Posterior cingulate gyrus (tissue), 11 donors: Measurements from ENCODE around the gene CACNA1E.
A peak's percentile ranks its signal among the peaks of the same experiment; 100 is the strongest.

Experiments used
- DNase-seq, 10 donors: peaks; one replicate each; pipeline versions ENCODE4 v3.0.0 to v3.0.0-alpha.2; 2020 to 2021; ENCODE audit warnings: mixed read lengths in 3 of 10
- intact Hi-C: fragments of 100-400 bp; cut with DNase I; formaldehyde crosslinking; loops from one replicate; pipeline ENCODE4 v1.15.1; 2023

Gene CACNA1E

GRCh38 chr1:181483285-181484195 lies at the start of gene CACNA1E:
CACNA1E (plus strand) TSS chr1:181483517; CDS start chr1:181483745, 228 bp downstream.
- intact Hi-C loops: no loop called here
- peak in 2 of 10 donors; percentile 78 to 83 for DNase-seq

DNA sequence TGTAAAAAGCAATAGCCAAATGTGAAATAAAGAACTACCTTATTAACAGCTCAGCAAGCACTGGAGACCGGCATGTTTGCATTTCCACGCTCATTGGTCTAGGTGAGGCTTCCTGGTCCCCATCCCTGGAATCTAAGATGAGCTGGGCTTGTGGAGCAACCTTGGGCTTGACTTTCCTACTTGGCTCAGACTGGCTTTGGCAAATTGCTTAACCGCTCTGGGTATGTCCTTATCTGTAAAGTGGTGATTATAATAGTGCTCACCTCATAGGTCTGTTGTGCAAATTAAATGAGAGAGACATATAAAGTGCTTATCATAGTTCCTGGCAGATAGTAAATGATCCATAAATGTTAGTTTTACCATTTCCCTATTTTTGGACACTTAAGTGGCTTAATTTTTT lies 49.4 kb upstream of the CACNA1E start:
- DNase-seq: no peak
- intact Hi-C loops: no loop called here

- intact Hi-C loops: no loop called here
- no peak for DNase-seq
Observed at GRCh38 chr1:181438013-181438412, 45.3 kb upstream of the CACNA1E start.

DNA sequence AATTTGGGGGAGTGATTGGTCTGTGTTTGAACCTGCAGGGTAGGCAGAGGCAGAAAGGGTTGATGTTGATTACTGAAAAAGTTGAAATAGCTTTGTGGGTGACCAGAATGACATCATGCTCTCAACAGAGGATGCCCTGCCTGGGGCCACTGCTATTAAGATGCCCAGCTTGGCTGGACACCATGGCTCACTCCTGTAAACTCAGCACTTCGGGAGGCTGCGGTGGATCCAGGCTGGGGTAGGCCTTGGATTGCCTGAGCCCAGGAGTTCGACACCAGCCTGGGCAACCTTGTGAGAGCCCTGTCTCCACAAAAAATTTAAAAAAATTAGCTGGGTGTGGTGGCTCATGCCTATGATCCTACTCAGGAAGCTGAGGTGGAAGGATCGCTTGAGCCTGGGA lies 42.8 kb upstream of the CACNA1E start:
- DNase-seq: no peak
- intact Hi-C loops: no loop called here

GRCh38 chr1:181442181-181442525 lies 41.2 kb upstream of the CACNA1E start:
- DNase-seq: no peak
- intact Hi-C loops: no loop called here

DNA sequence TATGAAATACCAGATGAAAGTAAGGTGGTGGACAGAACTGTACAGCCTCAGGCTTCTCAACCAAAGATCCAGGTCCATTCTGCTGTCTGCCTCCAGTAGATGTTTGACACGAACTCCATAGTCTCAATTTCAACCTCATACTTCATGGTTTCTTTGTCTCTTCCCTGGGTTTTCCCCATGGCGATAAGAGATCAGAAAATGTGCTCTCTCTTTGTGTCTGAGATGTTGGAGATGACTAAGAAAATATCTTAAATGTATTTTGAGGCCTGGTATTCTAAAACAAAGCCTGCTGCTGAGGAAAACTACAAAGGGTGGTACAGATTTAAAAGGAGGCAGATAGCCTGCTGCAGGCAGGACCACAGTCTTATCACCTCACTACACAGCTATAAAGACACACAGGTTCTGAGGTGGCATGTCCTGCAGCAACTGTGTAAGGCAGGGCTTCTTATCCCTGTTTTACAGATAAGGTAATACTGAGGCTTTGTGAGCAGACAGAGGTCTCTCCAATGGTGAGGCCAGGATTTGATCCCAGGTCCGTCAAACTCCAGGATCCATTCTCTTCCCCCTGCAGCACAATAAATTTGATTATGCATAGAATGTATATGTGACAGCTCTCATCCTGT lies 40.0 kb upstream of the CACNA1E start:
- DNase-seq: no peak
- intact Hi-C loops: no loop called here

- intact Hi-C loops: no loop called here
- DNase-seq: no peak
Observed at GRCh38 chr1:181445436-181445835, 37.9 kb upstream of the CACNA1E start.

DNA sequence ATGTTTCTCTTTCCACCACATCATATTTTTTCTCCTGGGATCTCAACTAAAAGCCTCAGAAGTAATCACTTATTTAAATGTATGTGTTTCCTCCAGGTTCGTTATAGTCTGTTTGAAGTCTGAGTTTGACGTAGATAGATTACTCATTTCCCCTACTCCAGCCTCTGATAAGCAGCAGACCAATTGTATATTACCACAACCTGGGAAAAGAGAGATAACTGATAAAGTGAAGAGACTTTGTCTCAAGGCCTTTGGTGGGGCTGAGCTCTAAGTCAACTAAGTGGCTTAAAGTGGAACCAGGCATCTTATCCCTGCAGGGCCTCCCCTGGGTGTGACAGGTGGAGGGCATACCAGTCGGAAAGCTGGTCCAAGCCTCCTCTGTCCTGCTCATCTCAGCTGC lies 34.9 kb upstream of the CACNA1E start:
- DNase-seq: no peak
- intact Hi-C loops: no loop called here

GRCh38 chr1:181451661-181452230 lies 31.6 kb upstream of the CACNA1E start:
- DNase-seq: no peak
- intact Hi-C loops: no loop called here

- DNase-seq: no peak
- intact Hi-C loops: no loop called here
Observed at GRCh38 chr1:181452746-181453145, 30.6 kb upstream of the CACNA1E start.

DNA sequence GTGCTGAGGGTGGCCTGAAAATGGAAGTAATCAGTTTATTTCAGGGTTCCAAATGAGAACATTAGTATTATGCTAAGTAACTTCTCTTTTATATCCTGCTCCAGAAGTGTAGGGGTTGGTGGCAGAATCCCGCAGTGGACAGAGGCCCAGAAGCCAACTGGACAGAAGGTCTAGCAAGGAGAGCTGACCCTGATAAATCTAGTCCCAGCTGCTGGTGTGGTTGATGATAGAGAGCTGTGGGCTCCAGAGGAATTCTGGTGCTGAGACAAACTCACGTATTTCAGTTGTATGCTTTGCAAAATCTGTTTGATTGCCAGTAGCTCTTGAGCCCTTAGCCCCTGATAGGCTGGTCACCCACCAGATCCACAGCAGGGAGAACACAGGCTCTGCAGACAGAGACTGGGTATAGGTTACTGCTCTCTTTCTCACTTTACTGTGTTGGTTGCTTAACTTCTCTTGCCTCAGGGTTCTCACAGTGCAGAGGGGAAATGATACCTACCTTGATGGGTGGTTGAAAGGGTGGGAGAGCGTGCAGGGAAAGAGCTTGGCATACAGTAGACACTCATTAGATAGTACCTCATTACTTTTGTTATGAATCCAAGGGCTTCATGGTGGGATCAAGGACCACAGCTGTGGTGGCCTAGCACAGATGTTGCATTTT lies 29.6 kb upstream of the CACNA1E start:
- intact Hi-C loops: no loop called here
- DNase-seq: no peak

- intact Hi-C loops: no loop called here
- no peak for DNase-seq
Observed at GRCh38 chr1:181456551-181456950, 26.8 kb upstream of the CACNA1E start.

DNA sequence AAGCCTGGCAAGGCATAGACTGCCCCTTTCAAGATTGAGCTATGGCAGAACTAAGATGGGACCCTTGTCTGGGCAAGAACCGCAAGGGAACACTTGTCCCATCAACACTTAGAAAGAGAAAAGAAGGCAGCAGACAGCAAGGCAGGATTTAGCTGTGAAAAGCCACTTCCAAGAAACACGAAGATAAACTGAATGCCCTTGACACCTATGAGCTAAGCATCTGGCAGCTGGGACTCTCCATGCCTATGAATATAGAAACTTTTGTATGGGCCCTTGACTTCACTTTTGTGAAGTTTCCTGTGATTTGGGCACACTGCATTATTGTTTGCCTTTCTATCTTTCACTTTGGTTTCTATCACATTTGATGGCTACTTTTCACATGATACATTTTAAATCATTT lies 24.9 kb upstream of the CACNA1E start:
- DNase-seq: no peak
- intact Hi-C loops: no loop called here

DNA sequence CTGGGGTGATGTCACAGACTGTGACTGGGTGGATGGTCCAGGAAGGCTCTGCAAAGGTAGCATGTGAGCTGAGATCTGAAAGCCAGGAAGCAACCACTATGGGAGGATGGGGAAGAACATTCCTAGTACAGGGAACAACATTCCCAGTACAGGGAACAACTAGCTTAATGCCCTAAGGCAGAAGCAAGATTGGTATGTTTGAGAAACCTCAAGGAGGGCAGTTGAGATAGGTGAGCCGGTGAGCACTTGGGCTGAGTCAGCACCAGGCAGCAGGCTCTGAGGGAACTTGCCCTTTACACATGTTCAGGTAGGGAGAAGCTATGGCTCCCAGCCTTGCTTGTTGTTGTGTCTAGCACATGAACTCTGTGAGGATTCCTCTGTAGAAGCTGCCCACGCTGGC lies 24.2 kb upstream of the CACNA1E start:
- intact Hi-C loops: no loop called here
- no peak for DNase-seq

DNA sequence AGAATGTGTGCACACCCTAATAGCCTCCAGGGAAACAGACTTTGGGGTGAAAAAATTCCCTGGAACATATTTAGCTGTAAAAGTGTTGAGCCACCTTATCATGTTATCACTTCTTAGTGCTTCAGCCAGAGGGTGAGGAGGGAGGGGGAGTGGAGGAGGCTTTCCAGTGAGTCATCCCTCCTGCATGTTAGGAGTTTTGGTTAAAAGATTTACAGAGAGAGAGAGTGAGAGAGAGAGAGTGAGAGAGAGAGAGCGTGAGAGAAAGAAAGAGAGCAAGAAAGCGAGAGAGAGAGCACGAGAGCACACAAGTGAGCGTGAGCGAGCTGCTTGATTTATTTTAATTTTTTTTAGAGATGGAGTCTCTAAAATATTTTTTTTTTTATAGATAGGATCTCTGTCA lies 13.5 kb upstream of the CACNA1E start:
- intact Hi-C loops: loop anchor here (10.0 kb wide), 1 partner anchor 925 kb away; the partner anchor contains the start of gene GLUL
- DNase-seq: peak in 1 of 10 donors; percentile 81

- intact Hi-C loops: loop anchor here (10.0 kb wide), 1 partner anchor 919 kb away; the partner anchor contains the start of gene GLUL
- no peak for DNase-seq
Observed at GRCh38 chr1:181475580-181475979, 7.7 kb upstream of the CACNA1E start.

DNA sequence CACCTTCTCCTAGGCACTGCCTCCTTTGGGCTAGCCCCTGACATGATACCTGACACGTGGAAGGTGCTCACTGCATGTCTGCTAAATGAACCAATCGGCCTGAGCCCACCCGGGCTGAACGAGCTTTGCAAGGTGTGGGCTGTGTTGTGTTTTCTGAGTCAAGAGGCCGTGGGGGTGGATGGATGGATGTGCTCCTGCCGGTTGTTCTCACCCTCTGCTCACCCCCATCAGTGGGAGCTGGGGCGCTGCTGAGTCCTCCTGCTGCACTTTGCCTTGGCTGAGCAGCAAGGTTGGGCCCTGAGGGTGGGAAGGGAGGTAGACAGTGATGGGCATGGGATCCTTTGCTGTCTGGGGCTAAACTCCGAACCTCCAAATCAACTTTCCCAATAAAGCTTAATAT lies 6.7 kb upstream of the CACNA1E start:
- intact Hi-C loops: loop anchor here (10.0 kb wide), 1 partner anchor 918 kb away; the partner anchor contains the start of gene GLUL
- peak in 1 of 10 donors; percentile 77 for DNase-seq

GRCh38 chr1:181478306-181478705 lies 5.0 kb upstream of the CACNA1E start:
- intact Hi-C loops: loop anchor here (2.0 to 10.0 kb wide), 2 partner anchors 458 to 916 kb away; partner anchors contain the start of gene GLUL
- no peak for DNase-seq

DNA sequence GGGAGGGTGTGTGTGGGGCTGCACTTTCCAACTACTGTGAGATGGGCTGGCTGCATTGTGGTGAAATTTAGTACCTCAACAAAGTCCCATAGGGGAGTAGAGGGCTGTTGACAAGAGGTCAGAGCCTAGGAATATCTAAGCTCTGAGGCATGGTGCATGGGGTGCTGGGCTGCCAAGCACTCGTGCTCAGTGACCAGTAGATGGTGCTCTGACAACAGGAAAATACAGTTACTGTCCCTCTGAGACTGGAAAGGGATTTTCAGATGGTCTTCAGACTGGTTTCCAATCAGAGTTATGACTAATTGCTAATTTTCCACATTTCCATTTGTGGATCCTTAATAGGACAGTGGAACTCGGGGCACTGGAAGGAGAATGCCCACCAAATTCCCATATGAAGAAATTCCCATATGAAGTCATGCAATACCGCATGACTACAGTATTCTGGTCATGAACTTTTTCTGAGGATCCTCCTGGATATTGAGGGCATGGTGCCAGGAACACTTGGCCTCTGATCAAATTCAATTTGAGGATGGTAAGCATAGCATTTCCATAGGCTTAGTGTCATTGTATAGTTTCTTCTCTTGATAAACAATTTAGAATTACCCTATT lies 4.1 kb upstream of the CACNA1E start:
- DNase-seq: peak in 8 of 10 donors; percentile 45 to 93 (median 61)

DNA sequence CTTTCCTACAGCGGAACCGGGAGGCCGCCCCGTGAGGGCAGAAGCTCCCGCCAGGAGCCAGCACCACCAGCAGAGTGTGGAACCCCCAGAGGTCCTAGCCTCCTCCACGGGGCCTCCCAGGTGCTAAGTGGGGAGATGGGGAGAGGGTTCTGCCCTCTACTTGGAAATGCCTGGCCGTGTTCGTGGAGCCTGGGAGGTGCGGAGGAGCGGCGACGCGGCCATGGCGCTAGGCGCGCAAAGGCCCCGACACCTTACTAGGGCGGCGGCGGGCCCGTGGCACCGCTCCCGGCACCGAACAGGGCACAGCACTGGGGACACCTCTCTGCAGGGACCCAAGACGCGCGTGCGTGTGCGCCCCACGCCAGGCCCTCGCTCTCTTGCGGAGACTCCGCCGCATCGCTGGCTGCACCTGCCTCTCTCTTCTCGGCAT lies 1.3 kb upstream of the CACNA1E start:
- intact Hi-C loops: no loop called here
- DNase-seq: peak in 2 of 10 donors; percentile 73 to 82

More for the DNA sequence above, 4.1 kb upstream of the CACNA1E start:
- intact Hi-C loops: loop anchor here (1.0 to 10.0 kb wide), 5 partner anchors 197 to 916 kb away; partner anchors contain the start of gene GLUL
